PC-3 (cell line): ENCODE data around the gene METTL1. TPM values are rescaled to one million over a fixed set of nuclear protein-coding genes. Genes with fewer than 3 reads are reported as not detected.

Experiments used
- ATAC-seq: fragments of 200-7000 bp; cut with Tn5 transposase; 2 replicates; pipeline ENCODE4 v1.9.1; 2020; ENCODE audit warnings: mild to moderate bottlenecking, moderate library complexity
- BruUV-seq: library from RNA; stranded (reverse); fragments of 400-500 nt; replicated peaks from 2 replicates; lab custom pipeline; 2021; lab: Mats Ljungman, UMichigan
- CTCF ChIA-PET: fragments of 300-600 bp; sonication (Branson Sonifier 250); formaldehyde crosslinking; loops from one replicate; lab custom pipeline; 2022; ENCODE audit warnings: antibody characterized with exemption; lab: Charles Lee
- POLR2A ChIA-PET: fragments of 300-600 bp; sonication (Branson Sonifier 250); formaldehyde crosslinking; loops from one replicate; lab custom pipeline; 2022; ENCODE audit warnings: antibody characterized with exemption; ENCODE audit not compliant: unreplicated experiment; lab: Charles Lee
- DNase-seq: peaks from one replicate; pipeline ENCODE4 v3.0.0-alpha.2; 2015
- H2AFZ ChIP-seq: fragments of 300-600 bp; sonication (generic); 2 replicates; pipeline ENCODE4 v1.6.0; 2016; ENCODE audit warnings: antibody characterized with exemption, low read length
- H3F3A ChIP-seq: fragments of 300-600 bp; sonication (generic); one replicate; pipeline ENCODE4 v1.6.0; 2017; ENCODE audit warnings: antibody characterized with exemption, low read length, control low read depth, mild to moderate bottlenecking; ENCODE audit not compliant: unreplicated experiment
- H3K27ac ChIP-seq: fragments of 300-600 bp; sonication (generic); 2 replicates; pipeline ENCODE4 v1.5.1; 2016; ENCODE audit warnings: mild to moderate bottlenecking, low read length
- H3K27me3 ChIP-seq: fragments of 300-600 bp; sonication (generic); 2 replicates; pipeline ENCODE4 v1.6.1; 2016; ENCODE audit warnings: low read length, mixed read lengths
- H3K36me3 ChIP-seq: fragments of 300-600 bp; sonication (generic); 2 replicates; pipeline ENCODE4 v1.6.1; 2016; ENCODE audit warnings: low read depth, mixed run types, low read length, mixed read lengths
- H3K4me1 ChIP-seq: fragments of 300-600 bp; sonication (generic); 2 replicates; pipeline ENCODE4 v1.5.1; 2016; ENCODE audit warnings: low read length; ENCODE audit not compliant: insufficient read depth
- H3K4me2 ChIP-seq: fragments of 300-600 bp; sonication (generic); 2 replicates; pipeline ENCODE4 v1.6.0; 2016; ENCODE audit warnings: low read length
- H3K4me3 ChIP-seq: fragments of 300-600 bp; sonication (generic); 2 replicates; pipeline ENCODE4 v1.5.1; 2016; ENCODE audit warnings: mild to moderate bottlenecking, low read length, mixed read lengths
- H3K79me2 ChIP-seq: fragments of 300-600 bp; sonication (generic); 2 replicates; pipeline ENCODE4 v1.6.1; 2017; ENCODE audit warnings: low read length, mixed read lengths
- H3K9ac ChIP-seq: fragments of 300-600 bp; sonication (generic); 2 replicates; pipeline ENCODE4 v1.6.0; 2016; ENCODE audit warnings: mild to moderate bottlenecking, low read length
- H3K9me2 ChIP-seq: fragments of 300-600 bp; sonication (generic); replicated peaks from 2 replicates; pipeline ENCODE4 v1.6.1; 2016; ENCODE audit warnings: mixed run types, low read length, mixed read lengths
- H3K9me3 ChIP-seq: fragments of 300-600 bp; sonication (generic); 2 replicates; pipeline ENCODE4 v1.6.1; 2016; ENCODE audit warnings: low read length, mixed read lengths
- H4K20me1 ChIP-seq: fragments of 300-600 bp; sonication (generic); 2 replicates; pipeline ENCODE4 v1.6.1; 2016; ENCODE audit warnings: low read length, mixed read lengths
- EZH2 ChIP-seq: fragments of 300-600 bp; sonication (generic); IDR thresholded peaks from one replicate; pipeline ENCODE4 v1.6.1; 2017; ENCODE audit warnings: antibody characterized with exemption, mild to moderate bottlenecking, low read length; ENCODE audit not compliant: unreplicated experiment
- EZH2phosphoT487 ChIP-seq: fragments of 300-600 bp; sonication (generic); IDR thresholded peaks from 2 replicates; pipeline ENCODE4 v1.6.1; 2018; ENCODE audit warnings: mild to moderate bottlenecking, antibody characterized with exemption, low read length, borderline replicate concordance
- intact Hi-C: fragments of 100-400 bp; cut with micrococcal nuclease; formaldehyde crosslinking; loops from 2 replicates; pipeline ENCODE4 v1.9.0; 2023
- total RNA-seq: library from RNA; depleted of rRNA; stranded (reverse); fragments of >200 nt; gene quantifications from 2 replicates; pipeline ENCODE4 v1.2.3, GENCODE V29; 2014
- TF ChIP-seq, protein P1 (sequence below): fragments of 300-600 bp; sonication (generic); conservative IDR thresholded peaks from 2 replicates; pipeline ENCODE4 v1.5.1; 2017; ENCODE audit warnings: antibody characterized with exemption, low read depth, mild to moderate bottlenecking, low read length

Gene METTL1
- total RNA-seq, 1 experiment from 2014 or later: 29.8 TPM

DNA sequence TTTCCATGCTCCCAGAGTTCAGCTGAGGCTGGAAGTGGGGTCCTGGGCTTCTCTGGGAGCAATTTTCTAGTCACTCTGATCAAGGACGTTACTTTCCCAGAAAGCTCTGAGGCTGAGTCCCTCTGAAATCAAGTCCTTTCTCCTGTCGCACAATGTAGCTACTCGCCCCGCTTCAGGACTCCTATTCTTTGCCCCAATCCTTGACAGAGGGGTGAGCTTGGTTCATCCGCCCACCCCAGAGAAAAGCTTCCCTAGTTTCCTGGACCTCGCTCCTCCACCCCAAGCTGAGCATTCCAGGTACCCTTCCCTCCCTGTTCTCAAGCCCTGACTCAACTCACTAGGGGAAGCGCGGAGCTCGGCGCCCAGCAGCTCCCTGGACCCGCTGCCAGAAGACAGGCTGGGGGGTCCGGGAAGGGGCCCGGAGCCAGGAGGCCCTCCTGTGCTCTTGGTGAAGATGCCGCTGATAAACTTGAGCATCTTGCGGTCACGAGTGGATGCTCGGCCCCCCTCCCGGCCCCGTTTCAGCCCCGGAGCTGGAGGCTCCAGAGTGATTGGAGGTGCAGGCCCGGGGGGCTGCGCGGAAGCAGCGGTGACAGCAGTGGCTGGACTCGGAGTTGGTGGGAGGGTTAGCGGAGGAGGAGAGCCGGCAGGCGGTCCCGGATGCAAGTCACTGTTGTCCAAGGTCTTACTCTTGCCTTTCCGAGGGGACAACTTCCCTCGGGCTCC, 35.0 kb downstream of the METTL1 start:
- no peaks in the 10 kb centered on the region for H4K20me1 ChIP-seq

DNA sequence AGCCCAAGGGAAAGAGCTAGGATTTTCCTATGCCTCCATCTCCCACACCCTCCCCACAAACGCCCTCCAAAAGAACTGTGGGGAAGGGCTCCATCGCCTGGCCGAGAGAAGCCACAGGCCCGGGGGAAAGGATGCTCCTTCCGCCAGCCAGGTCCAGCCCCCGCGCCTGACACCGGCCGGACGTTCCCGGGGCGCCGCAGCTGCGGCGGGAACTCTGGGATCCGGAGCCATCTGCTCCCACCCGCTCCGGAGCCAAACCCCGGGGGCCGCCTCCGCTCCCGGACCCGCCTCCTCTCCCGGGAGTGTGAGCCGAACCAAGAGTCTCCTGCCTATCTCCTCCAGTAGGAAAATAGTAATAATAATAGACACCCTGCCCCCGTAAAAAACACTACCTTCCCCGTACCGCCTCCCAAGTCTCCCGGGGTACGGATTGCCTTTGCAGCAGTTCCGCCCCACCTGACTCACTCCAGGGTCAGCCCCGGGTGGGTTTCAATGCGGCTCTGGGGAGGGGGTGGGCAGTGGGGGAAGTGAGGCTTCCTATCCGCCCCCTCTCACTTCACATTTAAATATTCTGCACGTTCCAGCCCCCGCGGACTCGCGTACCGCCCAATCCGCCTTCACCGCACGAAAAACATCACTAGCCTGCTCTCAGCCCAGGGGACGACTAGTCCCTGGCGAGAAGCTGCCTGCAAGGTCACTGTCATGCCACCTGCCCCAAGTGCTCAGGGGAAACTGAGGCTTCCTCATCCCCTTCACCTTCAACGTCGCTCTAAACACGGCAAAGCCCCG, 35.8 kb downstream of the METTL1 start:
- Histone ChIP-seq H3K4me1 (peaks cover 17% of the 10 kb centered on the region), H3F3A (no peaks in the 10 kb centered on the region), H3K36me3 (no peaks in the 10 kb centered on the region), H3K9me3 (no peaks in the 10 kb centered on the region), H4K20me1 (no peaks in the 10 kb centered on the region), H3K79me2 (no peaks in the 10 kb centered on the region), H3K4me2 (peak overlapping the region; percentile 87), H2AFZ (peak overlapping the region; percentile 73), H3K9ac (no peak overlapping the region), H3K27me3 (peaks cover 50% of the 10 kb centered on the region), H3K4me3 (peak overlapping the region; percentile 64), H3K9me2 (no peaks in the 10 kb centered on the region), H3K27ac (no peak overlapping the region)
- peak; percentile 65 for ATAC-seq
- ChIA-PET POLR2A (no interaction called here), CTCF (interaction anchor here (2.0 kb wide), 1 partner anchor 10 kb away, joined by 9 read pairs; no protein-coding TSS in a partner anchor)
- intact Hi-C loops: no loop called here
- peak; percentile 45 for DNase-seq
- TF ChIP-seq, protein P1, sequence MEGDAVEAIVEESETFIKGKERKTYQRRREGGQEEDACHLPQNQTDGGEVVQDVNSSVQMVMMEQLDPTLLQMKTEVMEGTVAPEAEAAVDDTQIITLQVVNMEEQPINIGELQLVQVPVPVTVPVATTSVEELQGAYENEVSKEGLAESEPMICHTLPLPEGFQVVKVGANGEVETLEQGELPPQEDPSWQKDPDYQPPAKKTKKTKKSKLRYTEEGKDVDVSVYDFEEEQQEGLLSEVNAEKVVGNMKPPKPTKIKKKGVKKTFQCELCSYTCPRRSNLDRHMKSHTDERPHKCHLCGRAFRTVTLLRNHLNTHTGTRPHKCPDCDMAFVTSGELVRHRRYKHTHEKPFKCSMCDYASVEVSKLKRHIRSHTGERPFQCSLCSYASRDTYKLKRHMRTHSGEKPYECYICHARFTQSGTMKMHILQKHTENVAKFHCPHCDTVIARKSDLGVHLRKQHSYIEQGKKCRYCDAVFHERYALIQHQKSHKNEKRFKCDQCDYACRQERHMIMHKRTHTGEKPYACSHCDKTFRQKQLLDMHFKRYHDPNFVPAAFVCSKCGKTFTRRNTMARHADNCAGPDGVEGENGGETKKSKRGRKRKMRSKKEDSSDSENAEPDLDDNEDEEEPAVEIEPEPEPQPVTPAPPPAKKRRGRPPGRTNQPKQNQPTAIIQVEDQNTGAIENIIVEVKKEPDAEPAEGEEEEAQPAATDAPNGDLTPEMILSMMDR: peak; percentile 44
- no peak for TF ChIP-seq EZH2phosphoT487
- TF ChIP-seq EZH2: no peak
- no TSS peak for BruUV-seq

More for the DNA sequence above, 35.0 kb downstream of the METTL1 start:
- ChIA-PET POLR2A (no interaction called here), CTCF (interaction anchor here (0.6 to 2.0 kb wide), 2 partner anchors 11 to 214 kb away, joined by 9 to 12 read pairs; no protein-coding TSS in a partner anchor)
- Histone ChIP-seq H3K27ac (no peak overlapping the region), H3K27me3 (peaks cover 50% of the 10 kb centered on the region), H3K9me2 (no peaks in the 10 kb centered on the region), H3K4me2 (peak overlapping the region; percentile 87), H3K4me1 (peaks cover 17% of the 10 kb centered on the region), H2AFZ (peak overlapping the region; percentile 73; the same call in 1 of the 2 replicates), H3K4me3 (peak overlapping the region; percentile 64), H3F3A (no peaks in the 10 kb centered on the region), H3K79me2 (no peaks in the 10 kb centered on the region), H3K36me3 (no peaks in the 10 kb centered on the region), H3K9ac (no peak overlapping the region), H3K9me3 (no peaks in the 10 kb centered on the region)
- DNase-seq: no peak
- ATAC-seq: peak; percentile 18
- BruUV-seq: no TSS peak
- intact Hi-C loops: no loop called here
- TF ChIP-seq EZH2 (no peak), EZH2phosphoT487 (peak; percentile 18; the same call in 1 of the 2 replicates)
- TF ChIP-seq, protein P1: no peak
